Activated T-helper 17 cell treated with anti-CD3 and anti-CD28 coated beads, Interleukin-2, amount 50 U/mL, for 72 hours (primary cell): ENCODE results near the gene GPR139. TPM values are rescaled to one million over a fixed set of nuclear protein-coding genes. Genes with fewer than 3 reads are reported as not detected.

Experiments
- ATAC-seq: fragments of 150-1000 bp; cut with Tn5 transposase; replicated peaks from 2 replicates; pipeline ENCODE4 v1.10.0; 2021; ENCODE audit warnings: mild to moderate bottlenecking, moderate library complexity
- H3K27ac Mint-ChIP-seq: one replicate; pipeline ENCODE4 v1.8.0; 2022; ENCODE audit warnings: mixed read lengths
- H3K27me3 Mint-ChIP-seq: one replicate; pipeline ENCODE4 v1.8.0; 2022; ENCODE audit warnings: mixed read lengths
- H3K36me3 Mint-ChIP-seq: one replicate; pipeline ENCODE4 v1.8.0; 2022; ENCODE audit warnings: low read depth, mild to moderate bottlenecking, mixed read lengths
- H3K4me1 Mint-ChIP-seq: one replicate; pipeline ENCODE4 v1.8.0; 2022; ENCODE audit warnings: mixed read lengths
- H3K4me3 Mint-ChIP-seq: one replicate; pipeline ENCODE4 v1.8.0; 2022; ENCODE audit warnings: mild to moderate bottlenecking, mixed read lengths
- H3K9me3 Mint-ChIP-seq: one replicate; pipeline ENCODE4 v1.8.0; 2022; ENCODE audit warnings: mixed read lengths
- total RNA-seq, 2 donors: library from RNA; stranded (reverse); gene quantifications; one replicate each; pipeline ENCODE4 v1.2.3, GENCODE V29; 2022

The GPR139 gene
- total RNA-seq, 2 donors from 2014 or later: not detected

DNA sequence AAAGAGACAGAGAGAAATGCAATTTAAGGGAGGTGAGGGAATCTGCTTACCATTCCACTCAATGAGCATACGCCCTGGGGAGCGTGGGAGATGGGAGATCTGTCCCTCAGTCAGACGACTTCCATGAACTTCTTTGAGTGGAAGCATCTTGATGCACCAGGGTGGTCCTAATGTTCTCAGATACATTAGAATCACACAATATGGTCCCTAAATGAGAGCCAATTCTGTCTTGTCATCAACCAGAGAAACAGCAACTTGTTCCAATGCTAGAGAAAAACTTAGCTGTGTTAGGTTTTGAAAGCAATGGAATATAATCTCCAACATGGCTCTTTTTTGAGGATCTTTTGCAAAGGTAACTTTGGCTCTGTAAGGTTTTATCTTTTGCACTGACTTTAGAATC is 44.1 kb downstream of the GPR139 start:
- Mint-ChIP-seq H3K36me3 (no peaks in the 10 kb centered on the region), H3K27me3 (peaks cover 11% of the 10 kb centered on the region), H3K4me3 (no peak overlapping the region), H3K27ac (no peak overlapping the region), H3K4me1 (no peaks in the 10 kb centered on the region), H3K9me3 (peaks cover 12% of the 10 kb centered on the region)
- no peak for ATAC-seq

DNA sequence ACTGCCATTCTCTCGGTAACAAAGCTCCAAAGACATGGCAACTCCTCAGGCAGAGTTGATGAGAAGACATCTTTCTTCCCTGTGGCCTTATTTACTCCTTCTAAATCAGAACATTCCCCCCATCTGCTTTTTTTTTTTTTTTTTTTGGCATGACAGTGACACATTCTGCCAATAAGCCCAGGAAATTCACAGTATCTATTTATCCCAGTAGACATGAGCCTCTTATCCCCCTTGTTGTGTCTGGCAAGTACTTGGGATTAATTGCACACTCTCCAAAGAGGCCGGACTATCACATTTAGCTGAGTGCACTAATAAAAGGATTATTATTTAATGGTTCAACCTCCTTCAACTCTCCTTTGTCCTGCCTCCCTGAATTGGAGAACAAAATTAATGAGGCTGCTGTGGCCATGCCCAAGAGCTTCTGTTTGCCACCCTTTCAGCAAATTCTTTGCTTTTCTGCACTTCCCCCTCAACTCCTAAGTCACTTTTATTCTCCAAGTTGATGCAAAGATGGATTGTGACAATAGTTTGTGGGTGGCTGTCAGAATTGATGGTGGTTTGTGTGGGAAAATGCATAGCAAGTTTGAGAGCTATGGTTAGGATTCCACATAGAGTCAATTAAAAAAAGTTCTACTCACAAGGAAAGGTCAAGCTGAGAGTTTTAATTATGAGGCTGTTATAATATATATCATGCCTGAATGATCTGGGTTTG is 47.2 kb downstream of the GPR139 start:
- H3K4me3 Mint-ChIP-seq: no peak overlapping the region
- H3K4me1 Mint-ChIP-seq: no peaks in the 10 kb centered on the region
- peaks cover 10% of the 10 kb centered on the region for H3K27me3 Mint-ChIP-seq
- H3K9me3 Mint-ChIP-seq: peaks cover 10% of the 10 kb centered on the region
- H3K27ac Mint-ChIP-seq: no peak overlapping the region
- no peak for ATAC-seq
- H3K36me3 Mint-ChIP-seq: no peaks in the 10 kb centered on the region

DNA sequence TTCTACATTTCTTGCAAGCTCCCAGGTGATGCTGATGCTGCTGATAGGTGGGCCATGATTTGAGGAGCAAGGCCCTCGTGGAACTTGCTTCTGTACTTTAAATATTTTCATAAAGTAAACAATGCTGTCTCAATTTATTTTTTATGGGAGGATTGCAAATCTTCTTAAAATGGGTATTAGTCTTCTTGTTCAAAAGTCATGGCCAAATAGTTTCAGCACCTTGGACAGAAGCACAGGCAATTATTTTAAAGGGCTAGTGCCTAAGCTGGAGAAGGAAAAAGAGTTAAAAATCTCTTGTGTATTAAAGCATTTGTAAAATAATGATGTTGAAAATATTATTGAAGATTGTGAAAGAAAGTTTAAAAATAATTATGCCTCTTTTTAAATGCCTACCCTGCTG is 50.5 kb downstream of the GPR139 start:
- Mint-ChIP-seq H3K4me3 (no peak overlapping the region), H3K27me3 (peaks cover 9% of the 10 kb centered on the region), H3K9me3 (peaks cover 7% of the 10 kb centered on the region), H3K36me3 (no peaks in the 10 kb centered on the region), H3K27ac (no peak overlapping the region), H3K4me1 (no peaks in the 10 kb centered on the region)
- ATAC-seq: no peak

DNA sequence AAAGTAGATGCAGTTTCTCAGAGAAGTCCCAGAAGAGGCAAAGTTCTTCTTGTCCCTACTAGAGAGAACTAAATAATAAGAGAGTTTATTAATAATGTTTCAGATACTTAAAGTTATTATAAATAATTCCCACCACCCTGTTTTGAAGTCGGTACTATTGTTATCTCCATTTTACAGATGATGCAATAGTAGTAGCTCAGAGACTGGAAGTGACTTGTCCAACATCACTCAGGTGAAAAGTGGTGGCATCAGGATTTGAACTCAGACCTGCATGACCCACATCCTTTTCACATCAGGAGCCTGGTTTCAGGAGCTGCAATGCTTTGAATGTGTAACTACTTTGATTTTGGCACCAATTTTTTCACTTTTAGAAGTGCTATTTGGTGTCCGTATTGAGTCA is 52.7 kb downstream of the GPR139 start:
- Mint-ChIP-seq H3K36me3 (no peaks in the 10 kb centered on the region), H3K27ac (no peak overlapping the region), H3K4me1 (no peaks in the 10 kb centered on the region), H3K27me3 (peaks cover 5% of the 10 kb centered on the region), H3K4me3 (no peak overlapping the region), H3K9me3 (peaks cover 7% of the 10 kb centered on the region)
- no peak for ATAC-seq

DNA sequence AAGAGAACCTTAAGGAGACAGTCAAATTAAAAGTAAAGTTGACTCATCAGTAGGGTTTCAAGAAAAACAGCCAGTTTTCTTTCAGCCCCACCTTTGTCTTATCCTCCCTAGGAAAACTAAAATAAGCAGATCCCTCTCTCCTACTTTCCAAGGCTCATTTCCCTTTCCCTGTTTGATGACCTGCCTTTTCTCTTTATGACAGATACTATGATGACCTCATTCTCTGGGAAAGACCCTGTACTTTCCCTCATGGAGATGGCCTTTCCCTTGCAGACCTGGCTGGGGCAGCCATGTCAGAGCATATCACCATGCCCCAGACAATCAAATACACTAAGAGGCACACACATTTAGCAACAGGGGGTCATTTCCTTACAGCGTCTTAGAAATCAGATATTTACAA is 53.6 kb downstream of the GPR139 start:
- no peaks in the 10 kb centered on the region for H3K4me1 Mint-ChIP-seq
- no peak overlapping the region for H3K4me3 Mint-ChIP-seq
- peaks cover 7% of the 10 kb centered on the region for H3K9me3 Mint-ChIP-seq
- no peak overlapping the region for H3K27ac Mint-ChIP-seq
- H3K27me3 Mint-ChIP-seq: peaks cover 5% of the 10 kb centered on the region
- ATAC-seq: peak; percentile 24
- no peaks in the 10 kb centered on the region for H3K36me3 Mint-ChIP-seq

DNA sequence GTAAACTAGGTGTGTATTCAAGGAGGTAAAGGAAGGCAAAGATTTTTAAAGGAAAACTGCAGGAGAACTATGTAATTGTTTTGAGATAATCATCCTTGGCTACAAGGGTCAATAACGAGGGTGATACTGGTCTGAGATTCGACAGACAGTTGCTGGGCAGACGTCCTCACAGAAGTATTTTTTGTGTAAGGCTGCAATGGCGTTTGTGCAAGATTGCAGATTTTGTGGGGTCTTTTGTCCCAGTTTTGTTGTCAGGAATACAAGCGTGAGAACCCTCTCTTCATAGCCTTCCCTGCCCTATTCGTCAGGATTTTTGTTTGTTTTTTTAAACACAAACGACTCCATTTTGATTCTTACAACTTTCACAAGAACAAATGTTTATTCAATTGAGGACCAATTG is 57.5 kb downstream of the GPR139 start:
- no peaks in the 10 kb centered on the region for H3K9me3 Mint-ChIP-seq
- peaks cover 14% of the 10 kb centered on the region for H3K27me3 Mint-ChIP-seq
- H3K4me1 Mint-ChIP-seq: no peaks in the 10 kb centered on the region
- no peak overlapping the region for H3K27ac Mint-ChIP-seq
- H3K4me3 Mint-ChIP-seq: no peak overlapping the region
- no peak for ATAC-seq
- no peaks in the 10 kb centered on the region for H3K36me3 Mint-ChIP-seq

DNA sequence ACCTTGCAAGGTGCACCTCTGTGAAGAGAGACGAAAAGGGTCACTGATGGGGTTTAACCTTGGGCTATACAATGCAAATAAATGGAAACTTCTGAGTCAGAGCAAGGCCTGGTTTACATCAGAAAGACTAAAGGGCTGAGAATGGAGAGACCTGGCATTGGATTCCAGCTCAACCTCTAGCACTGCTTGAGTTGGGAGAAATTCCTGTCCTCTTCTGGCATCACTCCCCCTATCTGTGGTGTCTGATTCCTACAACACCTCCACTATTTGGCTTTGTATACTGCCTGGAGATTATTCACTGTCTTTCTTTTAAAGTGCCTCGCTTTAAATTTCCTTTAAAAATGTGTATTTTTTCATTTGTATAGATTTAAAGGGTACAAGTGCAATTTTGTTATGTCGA is 68.8 kb downstream of the GPR139 start:
- Mint-ChIP-seq H3K27me3 (peaks cover 8% of the 10 kb centered on the region), H3K9me3 (no peaks in the 10 kb centered on the region), H3K4me1 (no peaks in the 10 kb centered on the region), H3K27ac (no peak overlapping the region), H3K36me3 (no peaks in the 10 kb centered on the region), H3K4me3 (no peak overlapping the region)
- ATAC-seq: no peak

DNA sequence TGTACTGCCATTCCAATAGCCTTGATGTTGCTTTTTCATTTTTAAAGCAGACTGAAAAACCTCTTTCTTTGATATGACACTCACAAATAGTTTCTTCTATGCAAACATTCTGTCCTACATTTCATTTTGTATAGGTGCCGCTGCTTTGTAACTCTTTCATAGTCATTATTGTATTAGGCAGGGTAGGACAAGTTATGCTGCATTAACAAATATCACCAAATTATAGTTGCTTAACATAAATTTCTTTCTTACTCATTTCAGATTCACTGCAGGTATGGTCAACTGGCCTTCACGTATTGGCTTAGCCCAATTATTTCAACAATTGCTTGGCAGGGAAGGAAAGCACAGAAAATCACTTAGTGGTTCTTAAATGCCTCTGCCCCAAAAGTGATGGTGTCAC is 70.8 kb downstream of the GPR139 start:
- Mint-ChIP-seq H3K9me3 (no peaks in the 10 kb centered on the region), H3K27me3 (peaks cover 8% of the 10 kb centered on the region), H3K36me3 (no peaks in the 10 kb centered on the region), H3K27ac (no peak overlapping the region), H3K4me1 (no peaks in the 10 kb centered on the region), H3K4me3 (no peak overlapping the region)
- no peak for ATAC-seq

DNA sequence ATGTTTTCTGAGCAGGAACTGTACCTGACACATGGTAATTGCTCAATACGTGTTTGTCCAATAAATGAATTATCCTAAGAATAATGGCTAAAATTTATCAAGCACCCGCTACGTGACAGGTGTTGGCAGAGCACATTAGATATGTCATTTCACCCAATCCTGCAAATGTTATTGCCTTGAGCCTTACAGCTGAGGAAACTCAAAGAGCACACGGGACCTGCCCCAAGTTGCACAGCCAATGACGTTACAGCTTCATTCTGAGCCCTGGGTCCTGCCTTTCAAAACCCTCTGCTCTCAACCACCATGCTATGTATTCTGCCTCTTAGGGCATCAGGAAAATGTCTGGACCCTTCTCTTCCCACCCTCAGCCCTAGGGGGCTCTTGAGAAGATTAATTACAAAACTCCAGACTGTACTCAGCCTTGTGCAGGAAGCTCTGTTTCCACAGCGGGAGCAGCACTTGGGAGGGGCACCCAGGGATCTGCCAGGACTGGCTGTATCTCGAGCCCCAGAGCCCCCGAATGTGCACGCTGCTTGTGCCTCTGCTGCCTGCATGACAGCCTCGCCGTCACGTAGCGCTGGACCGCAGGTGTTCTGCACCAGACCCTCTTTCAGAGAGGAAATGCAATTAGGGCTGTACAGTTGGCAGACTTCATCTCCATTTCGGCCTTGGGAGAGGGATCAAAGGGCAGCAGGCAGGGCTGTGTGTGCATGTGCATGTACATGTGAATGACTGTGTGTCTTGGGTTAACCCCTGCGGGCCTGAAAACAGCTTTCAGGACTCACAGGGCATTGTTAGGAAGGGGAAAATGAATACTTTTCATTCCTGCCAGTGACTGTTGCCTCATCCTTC is 71.6 kb downstream of the GPR139 start:
- no peaks in the 10 kb centered on the region for H3K4me1 Mint-ChIP-seq
- ATAC-seq: no peak
- no peak overlapping the region for H3K4me3 Mint-ChIP-seq
- H3K36me3 Mint-ChIP-seq: no peaks in the 10 kb centered on the region
- H3K27ac Mint-ChIP-seq: no peak overlapping the region
- H3K27me3 Mint-ChIP-seq: peaks cover 8% of the 10 kb centered on the region
- no peaks in the 10 kb centered on the region for H3K9me3 Mint-ChIP-seq

DNA sequence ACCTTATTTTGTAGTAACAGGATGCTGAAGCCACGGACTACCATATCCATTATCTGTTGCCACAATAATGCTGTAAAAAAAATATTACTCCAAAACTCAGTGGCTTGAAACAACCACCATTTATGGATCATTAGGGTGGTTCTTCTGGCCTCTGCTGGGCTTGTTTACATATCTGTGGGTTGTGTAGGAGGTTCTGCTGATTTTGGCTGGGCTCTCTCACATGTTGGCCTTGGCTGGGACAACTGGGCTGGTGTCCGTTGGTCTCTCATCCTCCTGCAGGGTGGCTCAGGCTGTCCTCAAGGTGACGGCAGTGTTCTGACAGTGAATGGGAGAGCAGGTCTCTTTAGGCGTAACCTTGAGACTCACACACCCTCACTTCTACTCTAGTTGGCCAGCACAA is 76.0 kb downstream of the GPR139 start:
- peaks cover 8% of the 10 kb centered on the region for H3K27me3 Mint-ChIP-seq
- H3K9me3 Mint-ChIP-seq: no peaks in the 10 kb centered on the region
- no peak for ATAC-seq
- no peaks in the 10 kb centered on the region for H3K4me1 Mint-ChIP-seq
- H3K36me3 Mint-ChIP-seq: no peaks in the 10 kb centered on the region
- no peak overlapping the region for H3K27ac Mint-ChIP-seq
- H3K4me3 Mint-ChIP-seq: no peak overlapping the region

DNA sequence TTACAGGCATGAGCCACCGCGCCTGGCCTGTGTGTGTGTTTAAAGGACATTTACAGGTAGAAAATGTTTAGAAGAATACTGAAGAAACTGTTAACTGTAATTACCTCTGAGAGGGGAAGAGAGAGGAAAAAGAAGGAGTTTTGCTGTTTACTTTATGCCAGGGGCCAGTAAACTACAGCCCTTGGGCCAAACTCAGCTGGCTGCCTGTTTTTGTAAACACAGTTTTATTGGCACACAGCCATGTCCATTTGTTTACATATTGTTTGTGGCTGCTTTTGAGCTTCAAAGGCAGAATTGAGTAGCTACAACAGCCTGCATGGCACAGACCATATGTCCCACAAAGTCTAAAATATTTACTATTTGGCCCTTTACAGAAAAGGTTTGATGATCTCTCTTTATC is 76.4 kb downstream of the GPR139 start:
- H3K4me1 Mint-ChIP-seq: no peaks in the 10 kb centered on the region
- H3K27me3 Mint-ChIP-seq: peaks cover 4% of the 10 kb centered on the region
- no peak overlapping the region for H3K27ac Mint-ChIP-seq
- no peaks in the 10 kb centered on the region for H3K36me3 Mint-ChIP-seq
- no peak overlapping the region for H3K4me3 Mint-ChIP-seq
- no peak for ATAC-seq
- no peaks in the 10 kb centered on the region for H3K9me3 Mint-ChIP-seq

DNA sequence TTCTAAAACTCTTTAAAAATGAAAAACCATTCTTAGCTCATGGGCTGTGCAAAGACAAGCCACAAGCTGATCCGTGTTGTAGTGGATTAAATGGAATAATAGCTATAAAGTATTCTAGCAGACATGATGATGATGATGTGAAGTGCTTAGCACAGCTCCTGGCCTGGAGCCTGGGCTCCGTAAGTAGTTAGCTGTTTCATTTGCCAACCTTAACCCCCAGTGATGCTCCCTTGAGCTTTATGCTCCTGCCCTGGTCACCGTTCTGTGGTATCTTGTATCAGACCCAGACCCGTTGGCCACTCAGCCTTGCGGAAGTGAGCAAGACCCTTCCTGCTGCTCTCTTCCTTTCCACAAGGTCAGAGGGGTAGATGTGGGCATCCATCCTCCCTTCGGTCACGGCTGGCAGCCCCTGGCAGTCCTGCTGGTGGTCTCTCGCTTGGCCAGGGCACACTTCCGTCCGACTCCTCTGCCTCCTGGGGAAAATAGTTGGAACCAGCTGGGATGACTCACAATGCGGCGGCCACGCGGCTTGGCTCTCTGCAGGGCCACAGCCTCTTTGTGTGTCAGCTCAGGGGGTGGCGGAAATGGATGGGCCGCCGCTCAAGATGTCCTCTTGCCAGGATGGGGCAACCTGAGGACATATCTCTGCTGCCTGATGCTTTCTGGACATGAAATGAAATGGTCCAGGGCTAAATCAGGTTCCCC is 79.1 kb downstream of the GPR139 start:
- Mint-ChIP-seq H3K36me3 (no peaks in the 10 kb centered on the region), H3K27me3 (peaks cover 3% of the 10 kb centered on the region), H3K4me1 (no peaks in the 10 kb centered on the region), H3K27ac (no peak overlapping the region), H3K9me3 (no peaks in the 10 kb centered on the region), H3K4me3 (no peak overlapping the region)
- ATAC-seq: no peak

DNA sequence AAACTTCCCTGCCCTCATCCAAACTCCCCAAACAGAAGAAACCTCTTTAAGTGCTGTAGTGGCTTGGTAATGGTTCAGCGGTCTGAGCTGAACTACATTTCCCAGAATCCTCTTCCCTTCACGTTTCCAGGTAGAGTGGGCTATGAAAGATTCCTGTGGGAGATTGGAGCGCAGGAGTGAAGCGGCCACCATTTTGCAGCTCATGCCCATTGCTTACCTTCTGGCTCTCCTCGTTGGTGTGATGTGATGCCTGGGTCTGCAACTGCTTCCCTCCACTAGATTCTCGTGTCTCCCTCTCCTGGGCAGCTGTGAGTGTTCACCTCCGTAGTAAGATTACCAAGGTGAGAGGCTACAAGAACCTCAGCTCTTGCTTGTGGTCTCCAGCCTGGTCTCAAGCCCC is 82.1 kb downstream of the GPR139 start:
- Mint-ChIP-seq H3K4me3 (no peak overlapping the region), H3K4me1 (no peaks in the 10 kb centered on the region), H3K36me3 (no peaks in the 10 kb centered on the region), H3K27me3 (peaks cover 5% of the 10 kb centered on the region), H3K27ac (no peak overlapping the region), H3K9me3 (no peaks in the 10 kb centered on the region)
- no peak for ATAC-seq

DNA sequence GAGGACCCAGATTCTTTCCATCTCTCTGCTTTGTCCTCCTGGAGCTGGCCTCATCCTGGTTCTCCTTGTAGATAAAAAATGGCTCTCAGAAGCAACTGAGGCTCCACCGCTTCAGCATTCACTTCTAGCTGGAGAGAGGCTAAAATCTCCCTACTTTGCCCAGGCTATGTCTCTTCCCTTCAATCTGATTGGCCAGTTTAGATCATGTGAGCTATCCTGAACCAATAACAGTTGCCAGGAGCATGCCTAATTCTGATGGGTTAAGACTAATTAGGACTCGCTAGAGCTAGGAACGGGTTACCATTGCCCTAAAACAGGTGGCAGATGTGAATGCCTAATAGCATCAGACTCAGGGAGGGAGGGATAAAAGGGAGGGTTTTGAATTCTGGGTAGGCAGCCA is 89.6 kb downstream of the GPR139 start:
- peaks cover 13% of the 10 kb centered on the region for H3K27me3 Mint-ChIP-seq
- H3K4me3 Mint-ChIP-seq: no peak overlapping the region
- no peak overlapping the region for H3K27ac Mint-ChIP-seq
- no peak for ATAC-seq
- no peaks in the 10 kb centered on the region for H3K36me3 Mint-ChIP-seq
- no peaks in the 10 kb centered on the region for H3K9me3 Mint-ChIP-seq
- no peaks in the 10 kb centered on the region for H3K4me1 Mint-ChIP-seq
